ENCODE measurements around the gene CCR2. TPM values are rescaled to one million over a fixed set of nuclear protein-coding genes. Genes with fewer than 3 reads are reported as not detected.
A peak's percentile ranks its signal among the peaks of the same experiment; 100 is the strongest.

Gene CCR2
- polyA plus RNA-seq, 3 donors = 20.5 to 181 (median 145) TPM

GRCh38 chr3:46351646-46352045 lies 2.3 kb upstream of the CCR2 start:
- Histone ChIP-seq H3K4me3 (replicated peaks in 1 of 3; ENCODE audit: low read depth in 2 of 3, low read length in 3 of 3) (no peak overlapping the region), H3K27ac (ENCODE audit: low read depth in 1 of 2, low read length in 2 of 2) (no peak overlapping the region), H3K36me3 (replicated peaks in 1 of 2; ENCODE audit: control insufficient read depth in 1 of 2, insufficient read depth in 2 of 2, low read length in 2 of 2) (no peaks in the 10 kb centered on the region), H3K79me2 (ENCODE audit: insufficient read depth, low read length) (peaks cover 44% of the 10 kb centered on the region), H2AFZ (ENCODE audit: insufficient read depth, low read depth, low read length, poor library complexity, severe bottlenecking) (no peak overlapping the region), H3K9me3 (replicated peaks in 1 of 2; ENCODE audit: control insufficient read depth in 1 of 2, insufficient read depth in 1 of 2, low read length in 2 of 2) (peaks cover 0 to 3% of the 10 kb centered on the region in 2 donors), H4K20me1 (ENCODE audit: insufficient read depth, low read length) (no peaks in the 10 kb centered on the region), H3K4me1 (ENCODE audit: control insufficient read depth in 1 of 2, insufficient read depth in 2 of 2, low read length in 2 of 2) (peaks cover 53 to 82% of the 10 kb centered on the region in 2 donors), H3K4me2 (replicated peaks; ENCODE audit: extremely low read depth, low read length, poor library complexity, severe bottlenecking) (no peak overlapping the region), H3K27me3 (ENCODE audit: control insufficient read depth in 2 of 2, insufficient read depth in 2 of 2, low read length in 2 of 2) (no peaks in the 10 kb centered on the region), H3K9ac (ENCODE audit: insufficient read depth, low read length, poor library complexity, severe bottlenecking) (no peak overlapping the region)
- TF ChIP-seq CTCF (IDR thresholded peaks at IDR 0.05) = no peak
- Mint-ChIP-seq H3K36me3 (peaks cover 5 to 6% of the 10 kb centered on the region in 2 donors), H3K4me1 (peaks cover 78% of the 10 kb centered on the region), H3K27me3 (ENCODE audit: low read depth in 3 of 3) (peaks cover 0 to 5% (median 3%) of the 10 kb centered on the region in 3 donors), H3K9me3 (peaks cover 0 to 3% (median 0%) of the 10 kb centered on the region in 7 donors), H3K4me3 (no peak overlapping the region), H3K27ac (peak overlapping the region in 1 of 7 donors; percentile 38)
- intact Hi-C loops (cut with micrococcal nuclease) = loop anchor here in 1 of 2 donors (5.0 kb wide), 1 partner anchor 49 kb away; no protein-coding TSS in a partner anchor
- 100% methylated on average over 2 of the region's 3 CpGs for WGBS (ENCODE audit: insufficient coverage)
- no peak for DNase-seq

- no peak for DNase-seq
- no peaks in the 10 kb centered on the region for H3K9me3 ChIP-seq (replicated peaks in 1 of 2; ENCODE audit: control insufficient read depth in 1 of 2, insufficient read depth in 1 of 2, low read length in 2 of 2)
- peak overlapping the region; percentile 18 to 86 (median 73) for H3K27ac Mint-ChIP-seq
Measured at GRCh38 chr3:46353090-46353489, 821 bp upstream of the CCR2 start.

More at GRCh38 chr3:46353090-46353489, 821 bp upstream of the CCR2 start:
- H2AFZ ChIP-seq (ENCODE audit: insufficient read depth, low read depth, low read length, poor library complexity, severe bottlenecking) = no peak overlapping the region
- intact Hi-C loops (cut with micrococcal nuclease) = loop anchor here in 1 of 2 donors (5.0 kb wide), 1 partner anchor 51 kb away; no protein-coding TSS in a partner anchor
- no peak overlapping the region for H3K9ac ChIP-seq (ENCODE audit: insufficient read depth, low read length, poor library complexity, severe bottlenecking)
- Mint-ChIP-seq H3K36me3 (peaks cover 19 to 20% of the 10 kb centered on the region in 2 donors), H3K9me3 (no peaks in the 10 kb centered on the region), H3K4me3 (peak overlapping the region in 1 of 2 donors; percentile 31), H3K27me3 (ENCODE audit: low read depth in 3 of 3) (peaks cover 0 to 5% (median 3%) of the 10 kb centered on the region in 3 donors), H3K4me1 (peaks cover 92% of the 10 kb centered on the region)
- 80% methylated on average over 1 of the region's 4 CpGs for WGBS (ENCODE audit: insufficient coverage)
- peaks cover 58% of the 10 kb centered on the region for H3K79me2 ChIP-seq (ENCODE audit: insufficient read depth, low read length)
- H3K36me3 ChIP-seq (replicated peaks in 1 of 2; ENCODE audit: control insufficient read depth in 1 of 2, insufficient read depth in 2 of 2, low read length in 2 of 2) = peaks cover 12 to 13% of the 10 kb centered on the region in 2 donors
- no peaks in the 10 kb centered on the region for H3K27me3 ChIP-seq (ENCODE audit: control insufficient read depth in 2 of 2, insufficient read depth in 2 of 2, low read length in 2 of 2)
- no peak for TF ChIP-seq CTCF (IDR thresholded peaks at IDR 0.05)
- H3K27ac ChIP-seq (ENCODE audit: low read depth in 1 of 2, low read length in 2 of 2) = no peak overlapping the region
- H3K4me2 ChIP-seq (replicated peaks; ENCODE audit: extremely low read depth, low read length, poor library complexity, severe bottlenecking) = peak overlapping the region; percentile 96
- peaks cover 67 to 96% of the 10 kb centered on the region in 2 donors for H3K4me1 ChIP-seq (ENCODE audit: control insufficient read depth in 1 of 2, insufficient read depth in 2 of 2, low read length in 2 of 2)
- no peak overlapping the region for H3K4me3 ChIP-seq (replicated peaks in 1 of 3; ENCODE audit: low read depth in 2 of 3, low read length in 3 of 3)
- peaks cover 2% of the 10 kb centered on the region for H4K20me1 ChIP-seq (ENCODE audit: insufficient read depth, low read length)

Data from CD14-positive monocyte (primary cell).